Measurements from ENCODE around the gene FAM13B. TPM values are rescaled to one million over a fixed set of nuclear protein-coding genes. Genes with fewer than 3 reads are reported as not detected.

Gene FAM13B
- total and polyA plus RNA-seq, 2 of the 8 experiments (the other 6 are each of a cell fraction or from before 2014, with no cell fraction given) = 6.4 to 17.0 TPM

DNA sequence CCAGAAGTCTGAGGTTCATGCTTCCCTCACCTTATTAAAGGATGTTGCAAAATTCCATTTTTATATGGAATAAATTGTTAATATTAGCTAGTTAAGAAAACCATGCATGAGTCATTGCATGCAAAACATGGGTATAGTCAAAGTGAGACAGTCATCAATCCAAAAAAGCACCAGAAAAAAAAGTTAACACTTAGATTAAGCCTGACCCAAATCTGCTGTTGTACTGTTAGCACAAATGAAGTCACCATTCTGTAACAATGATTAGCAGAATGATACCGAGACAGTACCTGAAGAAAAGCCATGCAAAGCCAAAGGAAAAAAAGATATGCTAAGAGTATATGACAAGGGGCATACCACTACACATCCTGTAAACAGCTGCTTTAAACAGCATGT is 94.1 kb downstream of the FAM13B start (continued):
- no peak for TF ChIP-seq SP2 (IDR thresholded peaks at IDR 0.05; ENCODE audit: low read length)

Measured in H1 (cell line).